Heart right ventricle (tissue), 16 donors: Measurements from ENCODE around the gene GPLD1. TPM values are rescaled to one million over a fixed set of nuclear protein-coding genes. Genes with fewer than 3 reads are reported as not detected.

ENCODE experiments used
- ATAC-seq, 8 donors: fragments of 200-7000 bp; cut with Tn5 transposase; one replicate each; pipeline ENCODE4 v1.9.1; 2020; ENCODE audit warnings: mild to moderate bottlenecking in 8 of 8, moderate library complexity in 8 of 8, moderate number of reproducible peaks in 1 of 8
- DNase-seq, 2 donors: peaks; one replicate each; pipeline ENCODE4 v3.0.0-alpha.2; 2020
- H3K27ac ChIP-seq, 10 donors: fragments of 200-600 bp; sonication (generic) in 2 of 10; one replicate each; pipeline versions ENCODE4 v1.5.0 to v1.8.0; 2020 to 2022; ENCODE audit warnings: mild to moderate bottlenecking in 3 of 10
- H3K27me3 ChIP-seq, 7 donors: fragments of 200-600 bp; one replicate each; pipeline ENCODE4 v1.8.0; 2021 to 2022; ENCODE audit warnings: mild to moderate bottlenecking in 2 of 7
- H3K36me3 ChIP-seq, 9 donors: fragments of 200-600 bp; sonication (generic) in 1 of 9; one replicate each; pipeline versions ENCODE4 v1.5.0 to v1.8.0; 2020 to 2022; ENCODE audit warnings: mild to moderate bottlenecking in 2 of 9
- H3K4me1 ChIP-seq, 9 donors: fragments of 200-600 bp; sonication (generic) in 1 of 9; one replicate each; pipeline versions ENCODE4 v1.5.0 to v1.8.0; 2020 to 2022; ENCODE audit warnings: mild to moderate bottlenecking in 4 of 9
- H3K4me3 ChIP-seq, 10 donors: fragments of 200-600 bp; sonication (generic) in 2 of 10; one replicate each; pipeline versions ENCODE4 v1.5.0 to v1.8.0; 2020 to 2022; ENCODE audit warnings: mild to moderate bottlenecking in 7 of 10, moderate library complexity in 2 of 10
- H3K9me3 ChIP-seq, 11 donors: fragments of 200-600 bp in 10 of 11; sonication (generic) in 2 of 11; one replicate each; pipeline versions ENCODE4 v1.5.0 to v1.8.0; 2013 to 2022; ENCODE audit warnings: mild to moderate bottlenecking in 2 of 11, control low read depth in 1 of 11, moderate library complexity in 1 of 11
- WGBS, 2 donors: extraction: QIAGEN DNeasy Blood & Tissue Kit; methylation state at CpG; one replicate each; pipeline ENCODE4 v1.1.7; 2013; ENCODE audit warnings: inconsistent platforms in 1 of 2; 5-methylcytosine and 5-hydroxymethylcytosine counted together
- intact Hi-C, 10 donors: fragments of 100-400 bp; cut with DNase I; formaldehyde crosslinking; loops; one replicate each; pipeline versions ENCODE4 v1.11.1 to v1.14.2; 2022
- polyA plus RNA-seq, 2 donors: library from polyadenylated mRNA; stranded (reverse); fragments of 200-250 nt; gene quantifications; one replicate each; pipeline ENCODE4 v1.2.3, GENCODE V29; 2013
- total RNA-seq, 10 donors: library from RNA; stranded (reverse); fragmentation: NEBNext Ultra II Directional in 3 of 10; extraction: Animal tissue kit (Norgen Biotek cat#: 25700) in 3 of 10; gene quantifications; one replicate each; pipeline versions ENCODE4 v1.2.1 to v1.2.4, GENCODE V29; 2021 to 2023
- TF ChIP-seq, protein P1 (sequence below), 9 donors: fragments of 200-600 bp; sonication (generic) in 2 of 9; IDR thresholded peaks; one replicate each; pipeline versions ENCODE4 v1.5.0 to v1.8.0; 2021 to 2022; ENCODE audit warnings: antibody characterized with exemption in 9 of 9, mild to moderate bottlenecking in 5 of 9, moderate library complexity in 1 of 9
- donor health status: Arrhythmogenic right ventricular cardiomyopathy.
- donor health status: ischemic (EF 13 %, LVEDD 7.1; RV severe dilation, severe dysfunction).
- donor health status: healthy with polysubstance abuse.
- donor health status: DM: no; HTN: yes; CAD: no.
- donor health status: DM: no; HTN: no; CAD: no.
- donor health status: ischemic (EF 25% LVEDD 6.9; RV normal size, moderate dysfunction).
- donor health status: ischemic (EF 25% LVEDD 5.7; RV mildly dilated, moderate dysfunction).
- donor health status: healthy.
- donor health status: DM: yes; HTN: yes; CAD: no.
- donor health status: Ischemic cardiomyopathy.
- donor health status: ischemic (EF 35%, LVEDD 5.7; RV mildly dilated, moderate dysfunction).
- donor health status: nonischemic (EF 11% LVEDD 7.7; RV severe dilation, severe dysfunction).
- donor health status: DM: yes; HTN: yes; CAD: no.
- donor health status: PGD.
- donor health status: ischemic (EF 29% LVEDD 5.4; RV normal size, mild dysfunction).
- donor health status: nonischemic (EF 23%, LVEDD 6.1; RV moderate dilation, normal function).

GPLD1 gene
- total and polyA plus RNA-seq, 12 donors = 0.07 to 1.5 (median 0.78) TPM

DNA sequence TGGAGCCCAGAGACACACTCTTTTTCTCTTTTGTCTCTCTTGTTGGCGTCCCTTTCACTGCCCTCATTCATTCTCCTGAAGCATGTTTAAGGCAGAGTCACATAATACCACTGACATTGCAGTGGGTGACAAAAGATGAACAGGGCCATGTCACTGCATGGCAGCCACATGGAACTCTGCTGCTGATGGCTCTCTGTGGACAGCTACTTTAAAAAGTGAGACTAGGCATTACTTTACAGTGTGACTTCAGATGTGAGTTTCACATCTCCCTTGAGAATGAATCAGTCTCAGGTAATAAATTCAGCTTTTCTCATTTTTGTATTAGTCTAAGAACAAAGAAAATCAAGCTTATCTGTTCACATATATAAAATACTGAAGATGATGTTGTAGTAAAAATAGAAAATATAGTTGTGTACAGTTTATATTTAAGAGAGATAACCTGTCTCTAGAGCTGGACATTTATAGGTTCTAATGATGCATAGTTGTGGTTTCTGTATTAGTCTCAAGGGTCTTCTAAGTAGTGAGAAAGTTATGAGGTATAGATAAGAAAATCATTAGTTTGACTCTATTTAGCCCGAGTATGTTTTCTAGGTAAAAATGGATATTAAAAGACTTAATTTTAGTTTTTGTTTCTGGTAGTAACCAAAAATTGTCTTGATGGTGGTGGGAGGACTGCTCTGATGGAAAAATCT is 80.5 kb downstream of the GPLD1 start:
- no peaks in the 10 kb centered on the region for H3K27me3 ChIP-seq
- intact Hi-C loops = no loop called here
- no peak overlapping the region for H3K27ac ChIP-seq
- peaks cover 0 to 19% (median 12%) of the 10 kb centered on the region in 9 donors for H3K4me1 ChIP-seq
- peaks cover 0 to 92% (median 45%) of the 10 kb centered on the region in 9 donors for H3K36me3 ChIP-seq
- DNase-seq (no peak), ATAC-seq (no peak)
- no peak overlapping the region for H3K4me3 ChIP-seq
- TF ChIP-seq, protein P1, sequence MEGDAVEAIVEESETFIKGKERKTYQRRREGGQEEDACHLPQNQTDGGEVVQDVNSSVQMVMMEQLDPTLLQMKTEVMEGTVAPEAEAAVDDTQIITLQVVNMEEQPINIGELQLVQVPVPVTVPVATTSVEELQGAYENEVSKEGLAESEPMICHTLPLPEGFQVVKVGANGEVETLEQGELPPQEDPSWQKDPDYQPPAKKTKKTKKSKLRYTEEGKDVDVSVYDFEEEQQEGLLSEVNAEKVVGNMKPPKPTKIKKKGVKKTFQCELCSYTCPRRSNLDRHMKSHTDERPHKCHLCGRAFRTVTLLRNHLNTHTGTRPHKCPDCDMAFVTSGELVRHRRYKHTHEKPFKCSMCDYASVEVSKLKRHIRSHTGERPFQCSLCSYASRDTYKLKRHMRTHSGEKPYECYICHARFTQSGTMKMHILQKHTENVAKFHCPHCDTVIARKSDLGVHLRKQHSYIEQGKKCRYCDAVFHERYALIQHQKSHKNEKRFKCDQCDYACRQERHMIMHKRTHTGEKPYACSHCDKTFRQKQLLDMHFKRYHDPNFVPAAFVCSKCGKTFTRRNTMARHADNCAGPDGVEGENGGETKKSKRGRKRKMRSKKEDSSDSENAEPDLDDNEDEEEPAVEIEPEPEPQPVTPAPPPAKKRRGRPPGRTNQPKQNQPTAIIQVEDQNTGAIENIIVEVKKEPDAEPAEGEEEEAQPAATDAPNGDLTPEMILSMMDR (IDR thresholded peaks at IDR 0.05) = no peak
- no peaks in the 10 kb centered on the region for H3K9me3 ChIP-seq
- 85 to 86% methylated on average over 2 of the region's 2 CpGs for WGBS, 2 donors

DNA sequence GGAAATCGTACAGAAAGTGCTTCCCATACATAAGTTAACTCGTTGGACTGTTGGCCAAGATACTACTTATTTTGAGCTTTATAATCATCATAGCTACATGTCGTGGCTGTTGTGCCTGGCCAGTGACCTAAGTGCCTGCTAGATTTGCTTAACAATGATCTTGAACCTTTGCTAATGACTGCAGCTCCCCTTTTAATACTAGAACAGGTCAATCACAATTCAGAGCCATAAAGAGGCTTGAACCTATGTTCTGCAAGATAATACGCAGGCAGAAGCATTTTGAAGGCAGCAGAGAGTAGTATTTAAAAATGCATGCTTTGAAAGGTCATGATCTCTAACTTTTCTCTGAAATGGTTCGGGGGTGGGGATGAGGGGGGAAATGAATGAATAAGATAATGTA is 84.1 kb downstream of the GPLD1 start:
- TF ChIP-seq, protein P1 (IDR thresholded peaks at IDR 0.05) = no peak
- peaks cover 0 to 8% (median 0%) of the 10 kb centered on the region in 7 donors for H3K27me3 ChIP-seq
- 84% methylated on average over 5 of the region's 5 CpGs for WGBS, 2 donors
- no peak overlapping the region for H3K4me3 ChIP-seq
- H3K9me3 ChIP-seq = no peaks in the 10 kb centered on the region
- peaks cover 0 to 56% (median 20%) of the 10 kb centered on the region in 9 donors for H3K36me3 ChIP-seq
- H3K27ac ChIP-seq = no peak overlapping the region
- ATAC-seq = no peak
- peaks cover 0 to 30% (median 14%) of the 10 kb centered on the region in 9 donors for H3K4me1 ChIP-seq
- intact Hi-C loops = no loop called here
- DNase-seq = no peak

DNA sequence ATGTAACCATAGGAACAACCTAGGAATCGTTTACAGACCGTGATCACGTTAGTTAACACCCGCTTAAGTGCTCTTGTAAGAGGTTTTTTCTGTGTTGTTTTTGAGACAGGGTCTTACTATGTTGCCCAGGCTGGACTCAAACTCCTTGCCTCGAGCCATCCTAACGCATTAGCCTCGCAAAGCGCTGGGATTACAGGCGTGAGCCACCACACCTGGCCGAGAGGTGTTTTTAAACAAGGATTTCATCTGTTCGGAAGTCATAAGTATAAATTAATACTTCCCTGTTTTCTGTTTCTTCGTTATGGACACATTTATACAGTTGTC is 85.9 kb downstream of the GPLD1 start:
- peak overlapping the region in 9 of 10 donors; percentile 66 to 92 (median 88) for H3K27ac ChIP-seq
- intact Hi-C loops = loop anchor here in 1 of 10 donors (2.0 kb wide), 1 partner anchor 87 kb away; no protein-coding TSS in a partner anchor
- DNase-seq (no peak), ATAC-seq (no peak)
- peak overlapping the region; percentile 57 to 91 (median 78) for H3K4me3 ChIP-seq
- peaks cover 0 to 20% (median 16%) of the 10 kb centered on the region in 7 donors for H3K27me3 ChIP-seq
- TF ChIP-seq, protein P1 (IDR thresholded peaks at IDR 0.05) = no peak
- no peaks in the 10 kb centered on the region for H3K9me3 ChIP-seq
- WGBS, 2 donors = 6 to 7% methylated on average over 12 of the region's 12 CpGs
- peaks cover 0 to 30% (median 14%) of the 10 kb centered on the region in 9 donors for H3K4me1 ChIP-seq
- H3K36me3 ChIP-seq = peaks cover 0 to 38% (median 11%) of the 10 kb centered on the region in 9 donors

DNA sequence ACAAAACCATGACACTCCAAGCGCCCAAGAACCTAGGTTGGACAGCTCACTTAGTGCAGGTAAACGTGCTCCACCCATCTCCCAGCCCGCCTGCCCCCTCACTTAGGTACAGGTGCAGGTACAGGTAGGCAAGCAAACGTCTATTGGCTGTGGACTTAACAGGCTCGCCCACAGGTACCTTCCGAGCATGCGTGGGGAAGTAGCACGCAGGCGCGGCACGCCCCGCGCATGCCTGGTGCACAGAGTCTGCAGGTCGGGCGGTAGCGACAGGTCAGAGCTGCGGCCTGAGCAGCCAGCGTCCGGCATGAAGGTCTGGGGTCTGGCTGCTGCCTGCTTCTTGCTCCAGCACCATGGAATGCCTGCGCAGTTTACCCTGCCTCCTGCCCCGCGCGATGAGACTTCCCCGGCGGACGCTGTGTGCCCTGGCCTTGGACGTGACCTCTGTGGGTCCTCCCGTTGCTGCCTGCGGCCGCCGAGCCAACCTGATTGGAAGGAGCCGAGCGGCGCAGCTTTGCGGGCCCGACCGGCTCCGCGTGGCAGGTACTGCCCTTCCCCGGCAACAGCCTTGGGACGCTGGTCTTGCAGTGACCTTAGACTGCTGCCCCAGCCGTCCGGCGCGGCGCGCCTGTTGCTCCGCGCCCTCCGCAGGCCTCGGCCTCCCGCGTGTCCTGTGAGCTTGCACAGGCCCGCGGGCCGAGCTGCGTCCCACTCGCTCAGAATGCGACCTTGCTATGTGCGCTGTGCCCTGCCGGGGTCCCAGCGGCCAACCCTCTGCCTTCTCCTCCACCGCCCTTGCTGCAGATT is 86.5 kb downstream of the GPLD1 start, which contains the start of gene MRS2:
Gene MRS2, plus strand, starts transcription at position 240 of the 804 bp plus-strand sequence. Its CDS starts 111 bp downstream, at position 351.
- Histone ChIP-seq H3K27ac (peak within 1 kb of the TSS; percentile 66 to 92 (median 88)), H3K27me3 (peaks cover 0 to 22% (median 18%) of the 10 kb centered on the region in 7 donors), H3K4me3 (peak within 1 kb of the TSS; percentile 57 to 91 (median 78)), H3K4me1 (peaks cover 0 to 30% (median 14%) of the 10 kb centered on the region in 9 donors), H3K9me3 (no peaks in the 10 kb centered on the region), H3K36me3 (peaks cover 0 to 32% (median 10%) of the 10 kb centered on the region in 9 donors)
- intact Hi-C loops = loop anchor here in 1 of 10 donors (2.0 kb wide), 1 partner anchor 88 kb away; no protein-coding TSS in a partner anchor
- DNase-seq (peak; percentile 84 to 86), ATAC-seq (peak; percentile 97 to 100 (median 99))
- WGBS, 2 donors = 0 to 1% methylated on average over 63 of the region's 63 CpGs
- TF ChIP-seq, protein P1 (IDR thresholded peaks at IDR 0.05) = no peak
